B cell (primary cell): ENCODE measurements around the gene DLST.

Experiments used
- CTCF ChIP-seq: fragments of 200-600 bp; IDR thresholded peaks from one replicate; pipeline ENCODE4 v1.8.0; 2022; ENCODE audit warnings: antibody characterized with exemption, mild to moderate bottlenecking
- EZH2 ChIP-seq: IDR thresholded peaks from 2 replicates; pipeline ENCODE4 v1.6.1; 2012; ENCODE audit warnings: borderline replicate concordance, low read depth, mild to moderate bottlenecking, moderate library complexity, low read length; ENCODE audit not compliant: insufficient read depth, poor library complexity, severe bottlenecking

GRCh38 chr14:74902941-74903705 is 21.4 kb downstream of the DLST start:
- no peak for TF ChIP-seq CTCF
- no peak for TF ChIP-seq EZH2
